Measurements from ENCODE around the gene ANKS3.
"Not testable (repeated sequence)": the region's sequence is repeated elsewhere in the genome, so short reads cannot be mapped to it uniquely, and the experiment has no call there.

Gene ANKS3

DNA sequence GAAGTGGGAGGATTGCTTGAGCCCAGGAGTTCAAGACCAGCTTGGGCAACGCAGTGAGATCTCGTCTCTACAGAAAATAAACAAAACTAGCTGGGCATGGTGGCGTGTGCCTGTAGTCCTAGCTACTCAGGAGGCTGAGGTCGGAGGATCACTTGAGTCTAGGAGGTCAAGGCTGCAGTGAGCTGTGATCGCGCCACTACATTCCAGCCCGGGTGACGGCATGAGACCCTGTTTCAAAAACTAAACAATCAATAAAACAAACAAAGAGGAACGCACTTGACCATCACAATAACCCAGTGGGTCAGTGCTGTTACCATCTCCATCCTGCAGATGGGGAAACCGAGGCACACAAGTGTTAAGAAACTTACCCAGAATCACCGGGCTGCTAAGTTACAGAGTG is 19.2 kb upstream of the ANKS3 start:
- no peak for DNase-seq

DNA sequence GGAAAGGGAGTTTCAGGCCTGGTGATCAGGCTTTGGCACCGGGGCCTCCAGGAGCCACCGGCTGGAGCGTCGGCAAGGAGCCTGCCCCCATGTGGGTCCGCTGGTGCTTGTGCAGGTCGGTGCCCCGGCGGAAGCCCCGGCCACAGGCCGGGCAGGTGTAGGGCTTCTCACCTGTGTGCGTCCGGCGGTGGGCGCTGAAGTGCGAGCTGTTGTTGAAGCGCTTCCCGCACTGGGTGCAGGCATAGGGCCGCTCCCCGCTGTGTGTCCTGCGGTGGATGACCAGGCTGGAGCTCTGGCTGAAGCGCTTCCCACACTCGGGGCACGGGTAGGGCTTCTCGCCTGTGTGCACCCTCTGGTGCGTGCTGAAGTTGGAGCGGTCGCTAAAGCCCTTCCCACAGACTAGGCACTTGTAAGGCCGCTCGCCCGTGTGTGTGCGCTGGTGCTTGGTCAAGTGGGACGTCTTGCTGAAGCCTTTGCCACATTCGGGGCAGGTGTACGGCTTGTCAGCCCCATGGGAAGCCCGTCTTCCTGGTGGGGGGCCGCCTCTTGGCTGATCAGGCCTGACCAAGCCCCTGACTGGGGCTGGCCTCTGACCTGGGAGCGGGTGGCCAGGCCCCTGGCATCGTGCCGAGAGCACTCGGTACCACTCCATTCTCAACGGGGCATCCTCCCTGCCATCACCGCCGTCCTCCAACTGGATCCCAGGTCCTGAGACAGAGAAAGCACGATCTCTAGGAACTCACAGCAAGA is 18.5 kb upstream of the ANKS3 start:
- DNase-seq = no peak

DNA sequence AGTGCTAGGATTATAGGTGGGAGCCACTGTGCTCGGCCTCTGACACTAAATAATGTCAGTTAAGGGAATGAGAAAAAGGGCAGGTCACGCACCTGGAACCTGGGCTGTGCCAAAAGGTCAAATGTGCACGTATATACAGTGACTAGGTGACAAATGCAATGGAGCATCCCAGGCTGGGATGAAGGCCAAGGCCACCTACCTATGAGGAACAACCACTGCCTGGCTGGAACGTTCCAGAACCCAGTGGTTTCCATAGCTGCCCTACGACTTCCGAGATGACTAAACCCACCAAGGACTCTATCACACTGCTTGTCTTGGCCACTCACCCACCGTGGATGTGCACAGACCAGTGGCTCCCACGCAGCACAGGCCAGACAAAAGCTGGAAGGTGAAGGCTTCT is 16.8 kb upstream of the ANKS3 start:
- DNase-seq = no peak

DNA sequence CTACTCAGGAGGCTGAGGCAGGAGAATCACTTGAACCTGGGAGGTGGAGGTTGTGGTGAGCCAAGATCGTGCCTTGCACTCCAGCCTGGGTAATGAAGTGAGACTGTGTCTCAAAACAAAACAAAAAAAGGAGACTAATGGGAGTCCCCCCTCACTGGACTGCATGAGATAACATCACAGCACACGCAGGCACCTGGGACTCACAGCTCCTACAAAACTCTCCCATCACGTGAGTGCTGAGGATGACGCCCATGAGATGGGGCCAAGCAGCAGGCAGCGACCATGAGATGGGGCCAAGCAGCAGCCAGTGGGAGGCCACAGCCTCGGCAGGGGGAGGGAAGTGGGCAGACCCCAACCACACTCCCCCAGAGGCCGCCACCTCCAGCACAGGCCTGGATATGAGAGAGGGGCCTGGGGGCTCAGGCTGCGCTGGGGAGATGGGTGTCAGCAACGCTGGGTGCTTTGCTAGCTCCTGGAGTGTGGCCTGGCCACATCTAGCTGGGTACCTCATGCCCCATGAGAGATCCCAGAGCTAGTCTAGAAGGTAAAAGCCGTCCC is 15.7 kb upstream of the ANKS3 start:
- no peak for DNase-seq

DNA sequence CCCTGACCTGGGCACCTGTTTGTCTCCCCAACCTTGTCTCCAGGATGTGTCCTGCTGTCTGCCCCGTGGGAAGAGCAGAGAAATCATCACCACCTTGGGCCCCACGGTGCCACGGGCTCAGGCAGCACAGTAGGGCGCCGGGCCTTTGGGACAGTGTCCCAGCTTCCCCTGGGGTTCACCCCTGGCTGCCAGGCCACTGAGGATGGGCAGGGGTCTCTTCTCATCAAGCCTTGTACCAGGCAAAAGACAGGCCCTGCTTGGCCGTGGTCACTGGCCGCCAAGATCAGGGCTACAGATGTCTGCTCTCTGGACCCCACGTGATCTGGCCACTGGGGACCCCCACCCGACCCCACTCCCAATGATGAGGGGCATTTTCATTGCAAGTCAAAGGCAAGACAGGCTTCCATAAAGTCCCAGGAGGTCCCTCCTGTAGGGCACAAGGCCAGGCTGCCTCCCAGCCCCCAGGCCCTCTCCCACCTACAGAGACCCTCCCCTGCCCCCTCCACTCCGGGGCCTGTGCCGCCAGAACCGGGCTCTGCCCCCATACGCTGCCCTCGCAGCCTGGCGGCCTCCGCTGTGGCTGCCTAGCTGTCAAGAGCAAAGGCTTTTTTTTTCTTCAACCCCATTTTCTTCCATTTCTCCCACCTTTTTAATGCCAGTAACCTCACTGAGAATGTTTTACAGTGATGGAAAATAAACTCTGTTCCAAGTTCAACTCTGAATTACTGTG is 14.8 kb upstream of the ANKS3 start:
- no peak for DNase-seq

DNA sequence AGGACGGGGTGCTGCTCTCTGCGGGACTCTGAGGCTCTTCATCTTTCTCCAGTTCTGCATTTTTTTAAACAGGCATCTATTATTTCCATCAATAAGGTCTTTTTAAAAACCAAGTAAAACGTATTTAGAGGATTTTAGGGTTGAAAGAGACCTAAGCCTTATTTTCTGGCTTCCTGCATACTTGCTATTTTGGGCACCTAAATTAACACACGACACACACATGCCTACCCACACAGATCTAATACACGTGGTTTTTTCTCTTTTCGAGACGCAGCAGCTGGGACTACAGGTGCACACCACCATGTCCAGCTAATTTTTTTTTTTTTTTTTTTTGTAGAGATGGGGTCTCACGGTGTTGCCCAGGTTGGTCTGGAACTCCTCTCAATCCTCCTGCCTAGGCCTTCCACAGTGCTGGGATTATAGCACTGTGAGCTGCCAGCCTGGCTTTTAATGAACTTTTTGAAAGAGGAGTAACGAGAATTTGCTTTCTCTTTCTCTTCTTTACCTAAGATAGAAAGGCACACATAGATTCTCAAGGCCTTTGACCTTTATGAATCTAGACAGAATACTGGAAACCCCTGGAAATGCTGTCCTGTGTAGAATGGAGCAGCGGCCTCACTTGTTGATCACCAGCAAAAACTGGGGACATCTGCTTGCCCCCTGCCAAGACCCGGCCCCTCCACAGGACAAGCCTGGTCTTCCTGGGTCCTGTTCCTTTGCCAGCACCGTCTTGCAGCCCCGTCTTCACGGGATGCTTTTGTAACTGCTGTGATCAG is 14.0 kb upstream of the ANKS3 start:
- no peak for DNase-seq

DNA sequence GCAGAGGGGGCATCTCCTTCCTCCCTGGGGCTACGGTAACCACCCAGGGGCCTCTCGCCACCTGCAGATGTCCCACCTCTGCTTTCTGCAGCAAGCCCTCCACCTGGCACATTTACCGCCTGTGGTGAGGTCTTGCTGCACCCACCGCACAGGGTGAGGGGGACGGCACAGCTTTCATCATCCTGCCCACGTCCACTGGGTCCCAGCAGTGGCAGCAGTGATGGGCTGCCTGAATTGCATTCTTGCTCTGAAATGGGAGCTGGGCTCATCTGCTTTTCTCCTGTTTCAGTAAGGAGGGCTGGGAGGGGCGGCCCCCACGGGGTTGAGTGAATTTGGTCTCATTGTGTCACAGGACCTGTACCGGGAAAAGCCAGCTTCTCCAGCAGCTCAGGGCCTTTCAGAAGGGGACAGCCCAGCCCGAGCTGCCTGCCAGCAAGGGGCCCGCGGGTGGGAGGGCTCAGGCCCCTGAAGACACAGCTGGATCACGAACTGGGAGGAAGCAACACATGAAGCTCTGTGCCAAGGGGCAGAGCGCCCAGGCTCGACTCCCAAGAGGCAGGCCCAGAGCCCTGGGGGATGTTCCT is 13.0 kb upstream of the ANKS3 start:
- DNase-seq = no peak

DNA sequence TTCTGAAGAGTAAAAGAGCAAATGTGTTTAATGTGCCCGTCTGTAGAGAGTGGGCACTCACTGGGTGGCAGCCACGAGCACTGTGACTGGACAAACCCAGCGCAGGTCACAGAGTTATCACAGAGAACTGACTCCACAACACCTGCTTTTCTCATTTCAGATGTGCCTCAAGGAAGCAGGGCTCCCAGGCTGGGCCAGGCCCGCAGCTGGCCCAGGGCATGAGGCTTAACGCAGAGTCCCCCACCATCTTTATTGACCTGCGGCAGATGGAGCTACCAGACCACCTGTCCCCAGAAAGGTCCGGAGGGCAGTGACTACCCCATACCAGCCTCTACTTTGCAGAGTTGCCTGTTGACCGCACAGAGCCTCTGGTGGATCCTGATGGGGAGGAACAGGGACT is 12.1 kb upstream of the ANKS3 start:
- no peak for DNase-seq

DNA sequence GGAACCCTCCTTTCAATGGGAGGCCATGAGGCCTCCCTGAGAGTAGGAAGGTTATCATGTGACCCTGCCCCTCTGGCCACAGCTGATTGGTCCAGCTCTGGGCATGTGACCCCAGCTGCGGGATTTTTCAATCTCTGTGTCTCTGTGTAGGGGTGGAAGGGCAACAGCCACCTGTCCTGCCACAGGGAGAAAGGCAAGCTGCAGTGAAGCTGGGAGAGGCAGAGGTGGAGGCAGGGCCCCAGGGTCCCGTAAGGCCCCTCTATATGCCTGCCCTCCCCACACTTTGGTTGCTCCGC is 11.2 kb upstream of the ANKS3 start:
- DNase-seq = no peak

DNA sequence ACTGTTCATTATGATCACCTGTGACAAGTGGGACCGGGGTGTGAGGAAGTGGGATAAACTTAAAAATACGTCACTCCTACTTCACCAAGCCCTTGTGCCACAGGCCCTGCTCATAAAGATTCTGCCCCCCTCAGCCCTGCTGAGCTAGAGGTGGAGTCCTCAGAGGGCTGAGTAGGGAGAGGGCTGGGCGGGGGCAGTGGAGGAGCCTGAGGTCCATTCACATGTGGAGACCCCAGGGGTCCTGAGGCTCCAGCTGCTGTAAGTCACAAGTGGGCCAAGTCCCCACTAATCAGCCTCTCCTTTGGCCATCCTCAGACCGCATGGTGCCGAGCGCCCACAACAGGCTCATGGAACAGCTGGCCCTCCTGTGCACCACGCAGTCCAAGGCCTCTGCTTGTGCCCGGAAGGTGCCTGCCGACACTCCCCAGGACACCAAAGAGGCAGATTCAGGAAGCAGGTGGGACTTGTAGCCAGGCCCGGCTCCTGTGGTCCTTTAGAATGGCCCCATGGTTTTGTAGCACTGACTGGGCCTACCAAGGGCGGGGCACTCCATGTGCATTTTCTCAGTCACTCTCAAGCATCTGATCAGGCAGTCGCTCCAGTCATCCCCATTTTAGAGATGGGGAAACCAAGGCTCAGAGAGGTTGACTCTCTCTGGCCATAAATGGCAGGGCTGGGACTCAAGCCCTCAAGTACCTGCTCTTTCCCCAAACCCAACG is 10.6 kb upstream of the ANKS3 start:
- DNase-seq = no peak

DNA sequence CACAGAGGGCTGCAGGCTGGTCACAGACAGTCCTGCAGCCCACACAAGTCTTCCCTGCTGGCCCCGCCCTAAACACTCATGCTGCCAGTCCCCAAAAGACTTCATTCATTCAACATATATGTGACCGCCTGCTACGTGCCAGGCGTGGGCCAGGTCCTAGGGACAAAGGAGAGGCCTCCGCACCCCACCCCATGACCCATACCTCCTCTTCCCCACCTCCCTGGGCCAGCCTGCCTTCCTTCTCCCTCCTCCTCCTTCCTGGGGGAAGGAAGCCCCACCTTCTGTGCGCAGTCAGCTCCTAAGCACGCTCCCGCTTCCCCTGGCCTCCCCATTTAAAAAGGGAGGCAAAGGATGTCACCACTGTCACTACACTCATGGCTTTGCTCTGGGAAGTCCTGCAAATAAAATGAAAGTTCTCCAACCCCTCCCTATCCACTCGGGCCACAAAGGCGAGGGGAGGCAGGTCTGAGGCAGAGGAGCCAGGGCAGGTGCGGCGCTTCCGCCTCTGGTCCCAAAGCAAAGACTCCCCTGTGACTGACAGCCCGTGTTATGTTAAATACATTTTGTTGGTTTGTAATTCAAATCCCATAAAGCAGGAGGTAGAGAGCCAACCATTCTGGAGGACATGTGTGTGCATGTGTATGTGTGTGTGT is 9.3 kb upstream of the ANKS3 start:
- peak in 1 of 2 donors; percentile 20 for DNase-seq

DNA sequence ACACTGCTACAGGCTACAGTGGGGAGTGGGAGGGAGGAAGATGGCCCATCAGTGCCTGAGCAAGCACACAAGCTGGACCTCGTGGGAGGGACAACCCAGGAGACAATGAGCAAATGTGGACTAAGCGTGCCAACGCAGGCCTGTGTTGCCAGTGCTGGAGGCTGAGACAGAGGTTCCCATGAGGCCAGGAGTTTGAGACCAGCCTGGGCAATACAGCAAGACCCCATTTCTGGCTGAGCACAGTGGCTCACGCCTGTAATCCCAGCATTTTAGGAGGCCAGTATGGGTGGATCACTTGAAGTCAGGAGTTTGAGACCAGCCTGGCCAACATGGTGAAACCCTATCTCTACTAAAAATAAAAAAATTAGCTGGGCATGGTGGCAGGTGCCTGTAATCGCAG is 4.3 kb upstream of the ANKS3 start:
- DNase-seq = not testable (repeated sequence)

DNA sequence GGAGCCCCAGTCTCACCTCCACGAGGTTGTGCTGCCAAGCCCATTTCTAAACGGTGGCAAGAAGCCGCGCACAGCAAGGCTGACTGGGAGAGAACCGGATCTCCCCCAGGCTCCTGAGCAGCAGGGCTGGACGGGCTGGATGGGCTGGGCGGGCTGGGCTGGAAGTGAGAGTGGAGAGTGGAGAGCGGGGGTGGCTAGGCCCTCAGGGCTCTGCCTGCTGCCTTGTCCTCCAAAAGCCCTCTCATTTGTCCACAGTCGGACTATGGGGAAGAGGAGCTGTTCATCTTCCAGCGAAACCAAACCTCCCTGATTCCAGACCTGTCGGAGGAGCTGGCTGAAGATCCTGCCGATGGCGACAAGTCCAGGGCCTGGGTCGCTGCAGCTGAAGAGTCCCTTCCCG is 3.5 kb upstream of the ANKS3 start:
- DNase-seq = no peak

DNA sequence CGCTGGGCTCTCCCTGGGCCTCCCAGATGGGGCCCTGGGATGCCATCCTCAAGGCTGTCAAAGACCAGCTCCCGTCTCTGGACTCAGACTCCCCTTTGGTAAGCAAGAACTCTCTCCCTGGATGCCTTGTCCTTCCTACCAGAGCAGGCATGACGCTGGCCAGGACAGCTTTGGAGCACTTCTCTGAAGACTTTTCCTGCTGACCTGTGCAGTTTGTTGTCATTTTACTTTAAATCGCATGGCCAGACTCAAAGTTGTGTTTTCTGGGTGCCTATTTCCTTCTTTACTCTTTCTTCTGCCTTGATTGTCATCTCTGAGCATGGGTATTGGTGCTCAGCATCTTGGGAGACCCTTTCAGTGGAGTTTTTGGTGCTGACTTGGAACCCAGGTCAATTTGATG is 2.5 kb upstream of the ANKS3 start:
- no peak for DNase-seq

DNA sequence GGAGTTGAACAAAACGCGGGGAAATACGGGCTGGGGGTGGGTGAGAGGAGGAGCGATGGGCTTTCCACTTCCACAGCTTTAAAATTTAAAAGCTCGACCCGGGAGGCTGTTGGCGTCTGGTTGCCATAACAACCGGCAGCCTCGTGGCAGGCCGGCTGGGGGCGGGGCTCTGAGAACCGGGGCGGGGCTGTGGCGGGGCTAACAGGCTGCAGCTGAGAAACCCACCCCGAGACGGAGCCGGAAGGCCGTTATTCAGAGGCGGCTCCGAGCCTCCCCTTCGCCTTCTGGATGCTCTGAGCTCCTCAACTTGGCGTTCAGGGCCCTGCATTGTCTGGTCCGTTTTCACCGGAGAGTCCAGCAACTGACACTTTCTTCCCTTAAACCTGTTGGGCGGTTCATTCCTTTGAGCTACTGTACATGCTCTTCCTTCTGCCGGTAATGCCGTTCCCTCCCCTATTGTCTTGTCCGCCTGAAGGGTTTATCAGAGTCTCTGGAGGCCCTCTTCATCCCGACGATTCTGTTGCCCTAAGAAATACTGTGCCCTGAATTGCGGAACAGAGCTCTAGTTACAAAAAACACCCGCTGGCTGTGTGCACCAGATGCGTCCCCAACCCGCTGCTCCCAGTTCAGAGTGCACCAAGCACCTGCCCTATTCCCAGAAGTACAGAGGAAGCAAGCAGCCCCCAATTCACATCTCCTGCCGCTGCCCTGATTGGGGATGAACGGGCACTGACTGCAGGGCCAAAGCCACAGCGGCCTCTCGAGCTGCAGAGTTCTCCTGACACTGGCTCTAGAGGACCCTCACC is 862 bp upstream of the ANKS3 start:
- peak; percentile 75 to 85 for DNase-seq

DNA sequence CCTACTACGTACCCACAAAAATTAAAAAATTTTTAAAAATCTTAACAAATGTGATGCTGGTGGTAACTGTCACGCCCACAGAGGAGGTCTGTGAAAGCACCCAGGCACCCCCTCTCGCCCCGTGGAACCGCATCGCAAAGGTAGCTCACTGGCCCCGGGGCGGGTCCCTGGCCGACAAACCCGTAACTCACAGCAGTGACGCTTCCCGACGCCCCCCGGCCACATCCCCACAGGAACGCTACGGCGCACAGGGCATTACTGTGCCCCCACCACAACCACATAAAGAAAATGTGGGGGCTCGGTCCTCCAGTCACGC is 366 bp downstream of the ANKS3 start:
- DNase-seq = no peak

DNA sequence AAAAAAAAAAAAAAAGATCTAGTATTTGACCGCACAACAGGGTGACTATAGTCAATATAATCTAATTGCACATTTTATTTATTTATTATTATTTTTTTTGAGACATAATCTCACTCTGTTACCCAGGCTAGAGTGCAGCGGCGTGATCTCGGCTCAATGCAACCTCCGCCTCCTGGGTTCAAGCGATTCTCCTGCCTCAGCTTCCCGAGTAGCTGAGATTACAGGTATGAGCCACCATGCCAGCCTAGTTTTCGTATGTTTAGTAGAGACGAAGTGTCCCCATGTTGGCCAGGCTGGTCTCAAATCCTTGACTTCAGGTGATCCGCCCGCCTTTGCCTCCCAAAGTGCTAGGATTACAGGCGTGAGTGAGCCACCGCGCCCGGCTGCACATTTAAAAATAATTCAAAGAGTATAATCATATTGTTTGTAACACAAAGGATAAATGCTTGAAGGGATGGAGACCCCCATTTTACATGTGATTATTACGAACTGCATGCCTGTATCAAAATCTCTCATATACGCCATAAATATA is 794 bp downstream of the ANKS3 start:
- no peak for DNase-seq

DNA sequence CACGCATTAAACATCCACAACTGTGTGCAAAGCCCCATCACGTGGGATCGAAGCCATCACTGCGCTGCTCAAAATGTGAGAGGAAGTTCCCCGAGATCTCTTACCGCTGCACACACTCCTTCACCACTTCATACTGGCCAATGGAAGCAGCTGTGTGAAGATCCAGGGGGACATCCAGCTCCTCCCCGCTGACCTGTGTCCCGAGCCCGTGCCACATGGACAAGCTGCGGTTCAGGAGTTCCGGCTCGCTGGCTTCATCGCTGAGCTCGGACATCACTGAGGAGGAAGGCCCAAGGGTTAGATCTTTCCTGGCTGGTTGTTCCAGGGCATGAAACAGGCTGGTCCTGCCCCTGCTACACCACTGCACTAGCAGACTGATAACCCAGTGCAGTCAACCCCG is 4.2 kb downstream of the ANKS3 start:
- no peak for DNase-seq

DNA sequence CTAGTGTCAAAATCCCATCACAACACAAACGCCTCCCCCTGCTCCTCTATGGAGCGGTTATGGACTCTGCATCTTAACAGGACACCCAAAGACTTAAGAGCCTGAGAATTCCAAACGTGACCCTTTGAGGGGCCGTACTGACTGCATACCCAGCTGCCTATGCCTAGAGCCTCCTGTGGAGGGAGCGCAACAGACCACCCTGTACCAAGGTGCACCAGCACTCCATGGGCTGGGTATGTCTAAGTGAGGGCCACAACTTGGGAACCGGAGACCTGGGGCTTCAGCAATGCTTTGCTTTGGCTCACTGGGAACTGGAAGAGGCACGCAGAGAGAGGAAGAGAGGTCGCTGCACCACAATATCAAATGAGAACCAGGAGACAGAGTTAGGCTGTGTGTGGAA is 5.4 kb downstream of the ANKS3 start:
- no peak for DNase-seq

DNA sequence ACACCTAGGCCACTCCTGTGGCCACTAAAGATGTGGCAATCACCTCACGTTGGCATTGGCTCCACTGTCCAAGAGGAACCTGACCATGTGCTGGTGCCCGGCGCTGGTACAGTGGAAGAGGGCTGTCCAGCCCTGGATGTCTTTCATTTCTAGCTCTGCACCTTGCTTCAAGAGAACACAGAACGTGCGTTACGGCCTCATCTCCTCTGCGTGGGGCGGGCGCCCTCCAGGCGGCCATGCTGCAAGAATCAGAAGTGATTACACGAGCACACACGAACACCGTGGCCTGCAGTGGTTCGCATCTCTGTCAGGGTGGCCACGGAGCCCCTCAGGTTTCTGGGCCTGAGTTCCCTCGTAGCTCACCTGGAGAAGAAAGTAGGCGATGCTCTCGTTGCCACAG is 7.5 kb downstream of the ANKS3 start:
- no peak for DNase-seq

DNA sequence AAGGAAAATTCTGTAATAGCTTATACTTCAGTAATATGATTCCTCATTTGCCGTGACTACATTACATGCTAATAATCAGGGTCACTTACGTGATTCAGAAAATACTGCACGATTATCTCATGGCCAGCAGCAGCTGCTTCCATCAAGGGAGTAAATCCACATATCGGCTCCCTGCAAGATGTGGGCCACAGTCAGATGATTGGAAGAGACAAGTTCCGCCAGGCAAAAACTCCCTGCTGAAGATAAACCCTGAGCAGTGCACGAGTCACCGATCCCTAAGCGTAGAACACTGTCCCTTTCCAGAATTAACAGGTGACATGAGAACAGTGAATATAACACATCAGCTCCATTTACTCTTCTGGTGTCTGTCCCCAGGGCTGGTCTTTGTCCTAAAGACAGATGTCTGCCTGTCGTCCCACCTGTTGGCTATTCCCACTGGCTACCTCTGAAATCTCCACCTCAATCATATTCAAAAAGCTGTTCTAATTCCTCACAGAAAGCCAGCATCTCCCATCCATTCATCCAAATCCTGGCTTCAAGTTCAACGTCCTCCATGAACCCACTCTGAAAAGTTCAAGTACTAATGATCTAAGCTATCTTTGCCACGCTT is 9.3 kb downstream of the ANKS3 start:
- no peak for DNase-seq
